Mesenteric fat pad (tissue), 1 donor: ENCODE measurements around the gene SSBP2. TPM values are rescaled to one million over a fixed set of nuclear protein-coding genes. Genes with fewer than 3 reads are reported as not detected.

ENCODE experiments used
- DNase-seq: peaks from one replicate; pipeline ENCODE4 v3.0.0-alpha.2; 2020; ENCODE audit warnings: low spot score
- total RNA-seq: library from RNA; stranded (reverse); fragmentation: NEBNext Ultra II Directional; extraction: Animal tissue kit (Norgen Biotek cat#: 25700); gene quantifications from one replicate; pipeline ENCODE4 v1.2.1, GENCODE V29; 2021
- donor health status: DM: yes; HTN: yes; CAD: no.

The SSBP2 gene
- total RNA-seq, 1 donor from 2014 or later, result 29.0 TPM

GRCh38 chr5:81767938-81768337 lies 17.0 kb upstream of the SSBP2 start:
- no peak for DNase-seq

GRCh38 chr5:81767097-81767496 lies 16.2 kb upstream of the SSBP2 start:
- no peak for DNase-seq

GRCh38 chr5:81766611-81767010 lies 15.7 kb upstream of the SSBP2 start:
- DNase-seq, result no peak

GRCh38 chr5:81763294-81763928 lies 12.5 kb upstream of the SSBP2 start:
- DNase-seq, result no peak

GRCh38 chr5:81762853-81763252 lies 12.0 kb upstream of the SSBP2 start:
- DNase-seq, result no peak

GRCh38 chr5:81762401-81762800 lies 11.5 kb upstream of the SSBP2 start:
- no peak for DNase-seq

GRCh38 chr5:81761970-81762369 lies 11.1 kb upstream of the SSBP2 start:
- DNase-seq, result no peak

GRCh38 chr5:81761270-81761669 lies 10.4 kb upstream of the SSBP2 start:
- DNase-seq, result no peak

- DNase-seq, result no peak
Observed at GRCh38 chr5:81760521-81760920, 9.6 kb upstream of the SSBP2 start.

GRCh38 chr5:81759632-81760005 lies 8.7 kb upstream of the SSBP2 start:
- DNase-seq, result no peak

- DNase-seq, result no peak
Observed at GRCh38 chr5:81757404-81757803, 6.5 kb upstream of the SSBP2 start.

- no peak for DNase-seq
Observed at GRCh38 chr5:81756016-81756415, 5.1 kb upstream of the SSBP2 start.

GRCh38 chr5:81755320-81755719 lies 4.4 kb upstream of the SSBP2 start:
- DNase-seq, result no peak

- no peak for DNase-seq
Observed at GRCh38 chr5:81754621-81755020, 3.7 kb upstream of the SSBP2 start.

- DNase-seq, result no peak
Observed at GRCh38 chr5:81753429-81753828, 2.5 kb upstream of the SSBP2 start.

- no peak for DNase-seq
Observed at GRCh38 chr5:81752644-81752963, 1.7 kb upstream of the SSBP2 start.

GRCh38 chr5:81751836-81752643 lies 1.1 kb upstream of the SSBP2 start:
- DNase-seq, result no peak

- no peak for DNase-seq
Observed at GRCh38 chr5:81750308-81751008, 439 bp downstream of the SSBP2 start.

GRCh38 chr5:81749561-81750307 lies 1.2 kb downstream of the SSBP2 start:
- DNase-seq, result no peak

GRCh38 chr5:81749192-81749560 lies 1.7 kb downstream of the SSBP2 start:
- DNase-seq, result no peak

- DNase-seq, result no peak
Observed at GRCh38 chr5:81748556-81748955, 2.3 kb downstream of the SSBP2 start.

- no peak for DNase-seq
Observed at GRCh38 chr5:81747030-81747429, 3.9 kb downstream of the SSBP2 start.
